ENCODE results near the gene NAB2.

NAB2 gene

GRCh38 chr12:57119294-57120085, 30.6 kb downstream of the NAB2 start:
- TF ChIP-seq, protein P1, sequence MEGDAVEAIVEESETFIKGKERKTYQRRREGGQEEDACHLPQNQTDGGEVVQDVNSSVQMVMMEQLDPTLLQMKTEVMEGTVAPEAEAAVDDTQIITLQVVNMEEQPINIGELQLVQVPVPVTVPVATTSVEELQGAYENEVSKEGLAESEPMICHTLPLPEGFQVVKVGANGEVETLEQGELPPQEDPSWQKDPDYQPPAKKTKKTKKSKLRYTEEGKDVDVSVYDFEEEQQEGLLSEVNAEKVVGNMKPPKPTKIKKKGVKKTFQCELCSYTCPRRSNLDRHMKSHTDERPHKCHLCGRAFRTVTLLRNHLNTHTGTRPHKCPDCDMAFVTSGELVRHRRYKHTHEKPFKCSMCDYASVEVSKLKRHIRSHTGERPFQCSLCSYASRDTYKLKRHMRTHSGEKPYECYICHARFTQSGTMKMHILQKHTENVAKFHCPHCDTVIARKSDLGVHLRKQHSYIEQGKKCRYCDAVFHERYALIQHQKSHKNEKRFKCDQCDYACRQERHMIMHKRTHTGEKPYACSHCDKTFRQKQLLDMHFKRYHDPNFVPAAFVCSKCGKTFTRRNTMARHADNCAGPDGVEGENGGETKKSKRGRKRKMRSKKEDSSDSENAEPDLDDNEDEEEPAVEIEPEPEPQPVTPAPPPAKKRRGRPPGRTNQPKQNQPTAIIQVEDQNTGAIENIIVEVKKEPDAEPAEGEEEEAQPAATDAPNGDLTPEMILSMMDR (IDR thresholded peaks at IDR 0.05), result no peak

DNA sequence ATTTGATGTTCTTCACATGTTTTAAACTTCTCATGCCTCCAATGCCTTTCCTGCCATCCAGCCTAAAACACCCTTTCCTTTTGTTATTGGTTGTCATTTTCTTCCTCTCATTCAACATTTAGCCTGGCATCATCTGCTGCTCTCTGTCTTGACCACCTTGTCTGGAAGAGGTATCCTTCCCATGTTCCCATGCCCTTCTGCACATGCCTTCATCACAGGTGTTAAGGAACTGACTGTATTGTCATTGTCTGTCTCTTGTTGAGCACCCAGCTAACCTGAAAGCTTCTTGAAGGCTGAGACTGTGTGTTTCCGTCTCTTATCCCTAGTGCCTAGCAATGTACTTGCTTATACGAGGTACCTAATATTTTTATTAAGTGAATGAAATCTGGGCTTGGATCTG, 34.9 kb downstream of the NAB2 start:
- TF ChIP-seq, protein P1 (IDR thresholded peaks at IDR 0.05), result no peak

GRCh38 chr12:57124261-57124877, 35.5 kb downstream of the NAB2 start:
- TF ChIP-seq, protein P1 (IDR thresholded peaks at IDR 0.05), result peak; percentile 89

- TF ChIP-seq, protein P1 (IDR thresholded peaks at IDR 0.05), result no peak
Measured at GRCh38 chr12:57126061-57126460, 37.1 kb downstream of the NAB2 start.

DNA sequence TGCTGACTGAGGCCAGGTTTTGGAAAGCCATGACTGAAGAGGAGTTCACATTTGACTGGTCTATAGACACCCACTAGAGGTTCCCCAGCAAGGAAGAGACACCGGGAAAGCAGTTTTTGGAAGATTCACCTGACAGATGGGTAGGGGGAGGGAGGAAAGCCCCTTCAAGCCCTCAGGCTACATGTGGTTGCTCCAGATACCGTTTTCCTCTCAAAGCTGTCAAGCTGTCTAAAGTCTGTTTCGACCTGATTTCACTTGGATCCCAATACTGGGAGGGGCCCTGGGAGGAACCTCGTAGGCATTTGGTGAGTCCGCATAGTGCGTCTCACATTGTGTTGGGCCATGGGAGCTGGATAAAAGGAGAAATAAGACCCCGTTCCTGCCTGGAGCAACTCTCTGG, 37.6 kb downstream of the NAB2 start:
- TF ChIP-seq, protein P1 (IDR thresholded peaks at IDR 0.05), result no peak

DNA sequence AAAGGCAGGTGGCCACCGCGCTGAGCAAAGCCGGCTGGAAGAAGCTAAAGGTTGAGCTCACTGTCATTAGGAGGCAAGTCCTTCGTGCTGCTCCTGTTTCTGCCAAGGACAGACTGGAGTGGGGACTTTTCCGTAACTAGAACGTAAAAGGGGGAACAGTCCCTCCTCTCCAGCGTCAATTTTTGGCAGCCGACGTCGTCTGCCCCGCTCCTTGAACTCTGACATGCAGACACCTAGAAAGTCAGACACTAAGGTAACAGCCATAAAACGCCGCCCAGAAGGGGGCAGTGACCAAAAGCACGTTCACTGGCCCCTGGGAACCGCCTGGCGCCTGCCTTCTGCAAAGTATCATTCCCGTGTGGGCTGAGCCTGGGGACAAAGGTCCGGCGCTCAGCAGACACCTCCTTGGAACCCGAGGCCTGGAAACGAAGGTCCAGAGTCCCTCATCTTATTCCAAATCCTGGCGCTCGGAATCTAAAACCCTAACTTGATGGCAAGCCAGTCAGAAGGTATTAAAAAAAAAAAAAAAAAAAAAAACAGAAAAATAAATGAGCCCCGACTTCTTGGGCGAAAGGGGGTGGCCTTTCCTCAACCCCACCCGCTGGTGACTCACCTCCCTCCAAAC, 38.3 kb downstream of the NAB2 start:
- TF ChIP-seq, protein P1 (IDR thresholded peaks at IDR 0.05), result no peak; the same call in 1 of the 2 replicates

- TF ChIP-seq, protein P1 (IDR thresholded peaks at IDR 0.05), result no peak
Measured at GRCh38 chr12:57127726-57128518, 39.0 kb downstream of the NAB2 start, which contains the start of gene LRP1. TSS of gene LRP1 (plus strand) at chr12:57128483. CDS start at chr12:57128965, 482 bp downstream.
